GM21528 (cell line): ENCODE data around the gene DEDD.

Experiments
- ATAC-seq: cut with Tn5 transposase; IDR thresholded peaks from one replicate; pipeline ENCODE4 v1.9.1; 2021; ENCODE audit warnings: mild to moderate bottlenecking, moderate library complexity; ENCODE audit not compliant: unreplicated experiment, low FRiP score

The DEDD gene

GRCh38 chr1:161096530-161096929, 35.9 kb downstream of the DEDD start:
- no peak for ATAC-seq

- no peak for ATAC-seq
These were observed 36.5 kb downstream of the DEDD start for GRCh38 chr1:161096015-161096414.

- no peak for ATAC-seq
These were observed 37.2 kb downstream of the DEDD start for GRCh38 chr1:161095230-161095629.

- ATAC-seq = no peak
These were observed 38.0 kb downstream of the DEDD start for GRCh38 chr1:161094481-161094880.

GRCh38 chr1:161092621-161093028, 39.8 kb downstream of the DEDD start:
- ATAC-seq = no peak

GRCh38 chr1:161091796-161092507, 40.5 kb downstream of the DEDD start:
- no peak for ATAC-seq

- ATAC-seq = no peak
These were observed 41.4 kb downstream of the DEDD start for GRCh38 chr1:161091093-161091492.

- ATAC-seq = no peak
These were observed 41.9 kb downstream of the DEDD start for GRCh38 chr1:161090617-161091016.

- no peak for ATAC-seq
These were observed 42.5 kb downstream of the DEDD start for GRCh38 chr1:161089938-161090337.

- no peak for ATAC-seq
These were observed 43.1 kb downstream of the DEDD start, which contains the start of gene NECTIN4 for GRCh38 chr1:161089251-161089924. Gene NECTIN4, minus strand, starts transcription at chr1:161089558. Its CDS starts 262 bp downstream, at chr1:161089296.

GRCh38 chr1:161088587-161089110, 43.8 kb downstream of the DEDD start:
- ATAC-seq = no peak

GRCh38 chr1:161086457-161086856, 46.0 kb downstream of the DEDD start:
- ATAC-seq = no peak

- no peak for ATAC-seq
These were observed 47.3 kb downstream of the DEDD start for GRCh38 chr1:161085165-161085564.

GRCh38 chr1:161084597-161084988, 47.9 kb downstream of the DEDD start:
- no peak for ATAC-seq

- no peak for ATAC-seq
These were observed 48.5 kb downstream of the DEDD start for GRCh38 chr1:161083748-161084596.

GRCh38 chr1:161082996-161083747, 49.3 kb downstream of the DEDD start:
- no peak for ATAC-seq

GRCh38 chr1:161082483-161082882, 50.0 kb downstream of the DEDD start:
- ATAC-seq = no peak

GRCh38 chr1:161081519-161081918, 50.9 kb downstream of the DEDD start:
- no peak for ATAC-seq

- no peak for ATAC-seq
These were observed 51.7 kb downstream of the DEDD start for GRCh38 chr1:161080441-161081405.
